ENCODE measurements around the gene PSME2. TPM values are rescaled to one million over a fixed set of nuclear protein-coding genes. Genes with fewer than 3 reads are reported as not detected.

PSME2 gene
- total and polyA plus RNA-seq, 7 experiments from 2014 or later = 120 to 777 (median 146) TPM

DNA sequence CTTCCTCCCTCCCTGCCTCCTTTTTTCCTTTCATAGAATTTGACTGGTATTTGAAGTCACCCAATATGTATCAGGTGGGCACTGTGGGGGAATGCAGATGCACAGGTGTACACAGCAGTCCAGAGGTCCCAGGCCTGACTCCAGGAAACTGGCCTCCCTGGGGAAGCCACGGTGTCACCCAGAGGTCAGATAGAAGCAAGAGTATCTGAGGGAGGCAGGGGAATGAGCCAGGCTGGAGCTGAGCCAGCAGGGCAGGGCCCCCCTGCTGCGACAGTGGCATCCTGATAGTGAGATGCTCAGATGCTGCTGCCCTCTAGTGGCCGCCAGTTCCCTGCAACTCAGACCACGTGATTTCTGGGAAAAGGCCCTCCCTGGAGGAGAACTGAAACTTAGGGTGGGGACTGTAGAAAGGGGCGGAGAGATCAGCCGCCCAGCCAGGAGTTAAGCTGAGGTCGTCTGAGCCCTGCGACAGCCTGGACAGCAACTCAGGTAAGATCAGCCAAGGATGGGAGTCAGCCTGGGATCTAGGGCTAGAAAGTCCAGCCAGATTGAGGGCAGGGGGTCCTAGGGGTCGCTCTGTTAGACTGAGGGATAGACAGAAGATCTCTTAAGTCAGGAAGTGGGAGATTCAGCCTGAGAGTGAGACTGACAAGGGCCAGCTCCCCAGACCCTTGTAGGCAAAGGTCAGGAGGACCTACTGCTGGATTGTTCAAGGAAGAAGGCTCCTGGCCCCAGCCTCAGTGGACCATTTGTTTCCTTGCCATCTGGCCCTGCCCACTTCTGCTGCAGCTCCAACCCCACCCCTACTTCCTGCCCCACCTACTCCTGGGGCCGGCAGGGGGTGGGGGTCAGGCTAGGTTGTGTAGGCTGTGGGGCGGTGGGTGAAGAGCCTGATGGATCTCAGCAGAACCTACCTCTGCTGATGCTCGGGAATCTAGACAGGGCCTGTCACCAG is 14.7 kb upstream of the PSME2 start, which contains the start of gene IRF9:
TSS of gene IRF9 (plus strand) at position 416 of the 955 bp plus-strand sequence. CDS start 880 bp downstream, outside the sequence.
- ChIA-PET CTCF (interaction anchor here (0.7 to 4.2 kb wide), 22 partner anchors 10 to 113 kb away, joined by 3 to 36 read pairs (median 4); partner anchors contain the start of genes DCAF11, EMC9, IPO4 and NRL), POLR2A (interaction anchor here (0.7 to 4.0 kb wide), 32 partner anchors 9 to 271 kb away, joined by 3 to 56 read pairs (median 8); partner anchors contain the start of genes CHMP4A, DCAF11, EMC9 and IPO4)
- Mint-ChIP-seq H3K4me1 (peaks cover 38 to 69% (median 56%) of the 10 kb centered on the region in 7 donors), H3K36me3 (peaks cover 11 to 65% (median 30%) of the 10 kb centered on the region in 5 donors), H3K4me3 (peak within 1 kb of the TSS; percentile 95 to 100 (median 100)), H3K27me3 (peaks cover 0 to 4% (median 0%) of the 10 kb centered on the region in 5 donors), H3K9me3 (peaks cover 0 to 4% (median 0%) of the 10 kb centered on the region in 11 donors), H3K27ac (peak within 1 kb of the TSS; percentile 98 to 100 (median 100))
- no peaks in the 10 kb centered on the region for H3K27me3 ChIP-seq (ENCODE audit: control insufficient read depth in 2 of 2, insufficient read depth in 2 of 2, low read length in 2 of 2)
- H3K4me1 ChIP-seq (ENCODE audit: control insufficient read depth in 2 of 2, insufficient read depth in 2 of 2, low read length in 2 of 2) = peaks cover 34 to 45% of the 10 kb centered on the region in 2 donors
- intact Hi-C loops (cut with micrococcal nuclease) = loop anchor here (1.0 kb wide), 19 partner anchors 10 to 281 kb away; partner anchors contain the start of genes CHMP4A (in 2 of the 2), DCAF11 (in 2 of the 2), EMC9 (in 2 of the 2) and GMPR2 (in 2 of the 2)
- ATAC-seq (peak; percentile 98), DNase-seq (peak; percentile 93 to 98 (median 96))
- no peaks in the 10 kb centered on the region for H3K9me3 ChIP-seq (ENCODE audit: control insufficient read depth in 2 of 3, low read length in 3 of 3)
- H3K4me3 ChIP-seq (ENCODE audit: low read length) = peak within 1 kb of the TSS; percentile 89
- peaks cover 39 to 73% (median 40%) of the 10 kb centered on the region in 3 experiments for H3K36me3 ChIP-seq (ENCODE audit: control insufficient read depth in 2 of 3, insufficient read depth in 3 of 3, low read length in 3 of 3)
- H3K27ac ChIP-seq (ENCODE audit: low read depth, low read length) = peak within 1 kb of the TSS; percentile 99

DNA sequence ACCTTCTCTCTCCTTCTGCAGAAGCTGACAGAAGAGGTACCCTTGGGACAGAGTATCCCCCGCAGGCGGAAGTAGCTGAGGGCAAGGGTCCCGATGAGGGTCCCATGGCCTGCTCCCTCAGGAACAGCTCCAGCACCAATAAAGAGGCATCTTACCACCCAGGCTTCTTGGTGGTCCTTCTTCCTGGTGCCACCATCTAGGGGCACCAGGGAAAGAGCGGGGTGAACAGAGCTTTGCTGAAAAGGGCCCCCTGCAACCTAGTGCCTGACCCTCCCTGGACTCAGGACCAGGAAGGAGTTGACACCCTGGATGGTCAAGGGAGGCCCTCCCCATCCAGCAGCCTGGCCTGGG is 14.1 kb upstream of the PSME2 start:
- peak overlapping the region; percentile 99 for H3K27ac ChIP-seq (ENCODE audit: low read depth, low read length)
- peaks cover 11 to 68% (median 36%) of the 10 kb centered on the region in 5 donors for H3K36me3 Mint-ChIP-seq
- H3K4me3 ChIP-seq (ENCODE audit: low read length) = no peak overlapping the region
- peaks cover 0 to 4% (median 0%) of the 10 kb centered on the region in 11 donors for H3K9me3 Mint-ChIP-seq
- ATAC-seq = no peak
- DNase-seq = no peak
- ChIA-PET POLR2A (interaction anchor here (0.9 to 4.0 kb wide), 27 partner anchors 10 to 271 kb away, joined by 3 to 56 read pairs (median 9); partner anchors contain the start of genes CHMP4A, DCAF11, EMC9 and IPO4), CTCF (interaction anchor here (0.9 to 4.2 kb wide), 16 partner anchors 10 to 103 kb away, joined by 3 to 36 read pairs (median 4); partner anchors contain the start of genes DCAF11, EMC9, IPO4 and NRL)
- intact Hi-C loops (cut with micrococcal nuclease) = no loop called here
- peaks cover 34 to 66% (median 50%) of the 10 kb centered on the region in 7 donors for H3K4me1 Mint-ChIP-seq
- H3K4me3 Mint-ChIP-seq = peak overlapping the region in 7 of 10 donors; percentile 9 to 100 (median 99)
- H3K36me3 ChIP-seq (ENCODE audit: control insufficient read depth in 2 of 3, insufficient read depth in 3 of 3, low read length in 3 of 3) = peaks cover 37 to 73% (median 39%) of the 10 kb centered on the region in 3 experiments
- peaks cover 0 to 4% (median 0%) of the 10 kb centered on the region in 5 donors for H3K27me3 Mint-ChIP-seq
- no peaks in the 10 kb centered on the region for H3K27me3 ChIP-seq (ENCODE audit: control insufficient read depth in 2 of 2, insufficient read depth in 2 of 2, low read length in 2 of 2)
- peaks cover 34 to 45% of the 10 kb centered on the region in 2 donors for H3K4me1 ChIP-seq (ENCODE audit: control insufficient read depth in 2 of 2, insufficient read depth in 2 of 2, low read length in 2 of 2)
- peak overlapping the region; percentile 98 to 100 (median 100) for H3K27ac Mint-ChIP-seq
- H3K9me3 ChIP-seq (ENCODE audit: control insufficient read depth in 2 of 3, low read length in 3 of 3) = no peaks in the 10 kb centered on the region

DNA sequence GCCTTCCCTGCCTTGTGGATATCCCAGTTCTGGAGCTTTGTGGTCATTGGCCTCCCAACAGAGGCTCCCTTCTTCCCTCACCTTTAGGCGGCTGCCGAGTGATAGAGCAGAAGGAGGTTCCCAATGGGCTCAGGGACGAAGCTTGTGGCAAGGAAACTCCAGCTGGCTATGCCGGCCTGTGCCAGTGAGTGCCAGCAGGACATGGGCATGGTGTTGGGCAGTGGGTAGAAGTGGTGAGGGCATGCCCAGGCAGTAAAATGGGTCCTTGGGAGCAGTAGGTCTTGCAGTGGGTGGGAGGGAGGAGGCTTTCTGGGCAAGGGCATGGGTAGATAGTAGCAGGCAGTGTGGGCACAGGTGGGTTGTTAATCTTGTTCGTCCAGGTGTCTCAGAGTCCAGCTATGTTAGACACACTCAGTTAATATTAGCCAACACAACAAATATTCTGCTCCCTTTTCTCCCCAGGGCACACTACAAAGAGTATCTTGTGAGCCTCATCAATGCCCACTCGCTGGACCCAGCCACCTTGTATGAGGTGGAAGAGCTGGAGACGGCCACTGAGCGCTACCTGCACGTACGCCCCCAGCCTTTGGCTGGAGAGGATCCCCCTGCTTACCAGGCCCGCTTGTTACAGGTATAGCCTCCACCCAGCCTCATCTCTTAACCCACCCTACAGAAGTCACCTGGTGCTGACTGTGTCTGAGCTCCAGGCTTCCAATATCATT is 13.5 kb upstream of the PSME2 start:
- peaks cover 31 to 40% of the 10 kb centered on the region in 2 donors for H3K4me1 ChIP-seq (ENCODE audit: control insufficient read depth in 2 of 2, insufficient read depth in 2 of 2, low read length in 2 of 2)
- H3K9me3 Mint-ChIP-seq = peaks cover 0 to 4% (median 0%) of the 10 kb centered on the region in 11 donors
- no peaks in the 10 kb centered on the region for H3K27me3 ChIP-seq (ENCODE audit: control insufficient read depth in 2 of 2, insufficient read depth in 2 of 2, low read length in 2 of 2)
- ATAC-seq = no peak
- peak overlapping the region in 5 of 10 donors; percentile 9 to 100 (median 51) for H3K4me3 Mint-ChIP-seq
- no peak overlapping the region for H3K4me3 ChIP-seq (ENCODE audit: low read length)
- DNase-seq = no peak
- peaks cover 8 to 66% (median 35%) of the 10 kb centered on the region in 5 donors for H3K36me3 Mint-ChIP-seq
- peaks cover 0 to 4% (median 0%) of the 10 kb centered on the region in 5 donors for H3K27me3 Mint-ChIP-seq
- H3K4me1 Mint-ChIP-seq = peaks cover 29 to 61% (median 44%) of the 10 kb centered on the region in 7 donors
- H3K27ac ChIP-seq (ENCODE audit: low read depth, low read length) = peak overlapping the region; percentile 99
- intact Hi-C loops (cut with micrococcal nuclease) = no loop called here
- ChIA-PET CTCF (interaction anchor here (0.8 to 4.2 kb wide), 9 partner anchors 9 to 104 kb away, joined by 3 to 36 read pairs (median 10); partner anchors contain the start of genes DCAF11, EMC9, NRL and PSME2), POLR2A (interaction anchor here (0.9 to 4.0 kb wide), 18 partner anchors 9 to 82 kb away, joined by 3 to 56 read pairs (median 11); partner anchors contain the start of genes CHMP4A, DCAF11, EMC9 and IPO4)
- peaks cover 38 to 73% (median 40%) of the 10 kb centered on the region in 3 experiments for H3K36me3 ChIP-seq (ENCODE audit: control insufficient read depth in 2 of 3, insufficient read depth in 3 of 3, low read length in 3 of 3)
- peak overlapping the region; percentile 98 to 100 (median 100) for H3K27ac Mint-ChIP-seq
- H3K9me3 ChIP-seq (ENCODE audit: control insufficient read depth in 2 of 3, low read length in 3 of 3) = no peaks in the 10 kb centered on the region

DNA sequence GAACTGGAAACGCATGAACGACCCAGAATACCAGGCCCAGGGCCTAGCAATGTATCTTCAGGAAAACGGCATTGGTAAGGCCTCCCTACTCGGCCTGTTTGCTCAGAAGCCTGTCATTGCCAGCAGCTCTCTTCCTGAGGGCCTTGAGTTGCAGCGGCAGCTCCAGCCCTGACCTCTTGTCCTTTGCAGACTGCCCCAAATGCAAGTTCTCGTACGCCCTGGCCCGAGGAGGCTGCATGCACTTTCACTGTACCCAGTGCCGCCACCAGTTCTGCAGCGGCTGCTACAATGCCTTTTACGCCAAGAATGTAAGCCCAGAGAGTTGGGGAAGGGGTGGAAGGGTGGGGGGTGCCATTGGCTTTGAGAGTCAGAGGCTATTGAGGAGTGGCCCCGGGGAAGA is 10.9 kb upstream of the PSME2 start:
- peaks cover 23 to 66% (median 24%) of the 10 kb centered on the region in 3 experiments for H3K36me3 ChIP-seq (ENCODE audit: control insufficient read depth in 2 of 3, insufficient read depth in 3 of 3, low read length in 3 of 3)
- DNase-seq = no peak
- H3K9me3 Mint-ChIP-seq = peaks cover 0 to 4% (median 0%) of the 10 kb centered on the region in 11 donors
- no peak overlapping the region for H3K27ac ChIP-seq (ENCODE audit: low read depth, low read length)
- H3K4me3 Mint-ChIP-seq = no peak overlapping the region
- intact Hi-C loops (cut with micrococcal nuclease) = no loop called here
- H3K4me1 ChIP-seq (ENCODE audit: control insufficient read depth in 2 of 2, insufficient read depth in 2 of 2, low read length in 2 of 2) = peaks cover 9 to 14% of the 10 kb centered on the region in 2 donors
- ChIA-PET POLR2A (interaction anchor here (1.0 to 1.7 kb wide), 3 partner anchors 10 to 43 kb away, joined by 3 read pairs; partner anchors contain the start of gene IPO4), CTCF (interaction anchor here (0.6 kb wide), 1 partner anchor 48 kb away, joined by 4 read pairs; no protein-coding TSS in a partner anchor)
- H3K27ac Mint-ChIP-seq = peak overlapping the region in 4 of 9 donors; percentile 67 to 100 (median 78)
- H3K36me3 Mint-ChIP-seq = peaks cover 6 to 57% (median 28%) of the 10 kb centered on the region in 5 donors
- no peak overlapping the region for H3K4me3 ChIP-seq (ENCODE audit: low read length)
- no peak for ATAC-seq
- H3K27me3 ChIP-seq (ENCODE audit: control insufficient read depth in 2 of 2, insufficient read depth in 2 of 2, low read length in 2 of 2) = no peaks in the 10 kb centered on the region
- peaks cover 0 to 4% (median 0%) of the 10 kb centered on the region in 5 donors for H3K27me3 Mint-ChIP-seq
- H3K4me1 Mint-ChIP-seq = peaks cover 16 to 38% (median 23%) of the 10 kb centered on the region in 7 donors
- no peaks in the 10 kb centered on the region for H3K9me3 ChIP-seq (ENCODE audit: control insufficient read depth in 2 of 3, low read length in 3 of 3)

DNA sequence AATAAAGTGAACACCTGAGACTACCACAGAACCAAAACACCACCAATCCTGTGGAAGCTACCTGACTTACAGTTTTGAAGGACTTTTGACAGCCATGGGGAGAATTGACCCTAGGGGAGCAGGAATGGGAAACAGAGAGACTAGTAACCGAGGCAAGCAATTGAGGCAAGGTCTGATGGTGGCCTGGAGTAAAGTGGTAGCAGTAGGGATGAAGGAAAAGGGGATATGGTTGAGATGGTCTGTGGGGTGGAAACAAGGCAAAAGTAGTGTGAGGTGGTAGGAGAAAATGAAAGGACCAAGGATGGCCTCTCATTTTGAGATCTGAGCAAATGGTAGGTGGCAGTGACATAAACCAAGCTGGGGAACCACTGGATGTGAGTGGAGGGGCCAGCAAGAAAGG is 10.4 kb upstream of the PSME2 start:
- no peaks in the 10 kb centered on the region for H3K9me3 ChIP-seq (ENCODE audit: control insufficient read depth in 2 of 3, low read length in 3 of 3)
- Mint-ChIP-seq H3K4me1 (peaks cover 11 to 33% (median 21%) of the 10 kb centered on the region in 7 donors), H3K9me3 (peaks cover 0 to 4% (median 0%) of the 10 kb centered on the region in 11 donors), H3K27ac (peak overlapping the region; percentile 46 to 100 (median 75)), H3K27me3 (peaks cover 0 to 4% (median 0%) of the 10 kb centered on the region in 5 donors), H3K36me3 (peaks cover 6 to 55% (median 27%) of the 10 kb centered on the region in 5 donors), H3K4me3 (no peak overlapping the region)
- ChIA-PET CTCF (interaction anchor here (0.6 kb wide), 1 partner anchor 47 kb away, joined by 4 read pairs; no protein-coding TSS in a partner anchor), POLR2A (interaction anchor here (1.0 to 1.7 kb wide), 3 partner anchors 10 to 59 kb away, joined by 3 to 7 read pairs (median 3); partner anchors contain the start of genes IPO4 and MDP1)
- ATAC-seq (no peak), DNase-seq (no peak)
- intact Hi-C loops (cut with micrococcal nuclease) = no loop called here
- H3K4me1 ChIP-seq (ENCODE audit: control insufficient read depth in 2 of 2, insufficient read depth in 2 of 2, low read length in 2 of 2) = peaks cover 9% of the 10 kb centered on the region in 2 donors
- no peak overlapping the region for H3K4me3 ChIP-seq (ENCODE audit: low read length)
- peaks cover 23 to 69% (median 26%) of the 10 kb centered on the region in 3 experiments for H3K36me3 ChIP-seq (ENCODE audit: control insufficient read depth in 2 of 3, insufficient read depth in 3 of 3, low read length in 3 of 3)
- H3K27ac ChIP-seq (ENCODE audit: low read depth, low read length) = no peak overlapping the region
- H3K27me3 ChIP-seq (ENCODE audit: control insufficient read depth in 2 of 2, insufficient read depth in 2 of 2, low read length in 2 of 2) = no peaks in the 10 kb centered on the region
